T follicular helper cell (primary cell): ENCODE measurements around the gene VARS1.
"Not testable (repeated sequence)": the region's sequence is repeated elsewhere in the genome, so short reads cannot be mapped to it uniquely, and the experiment has no call there.

Experiments
- DNase-seq: peaks from one replicate; pipeline ENCODE4 v3.0.0-alpha.2; 2020; ENCODE audit warnings: low read depth

Gene VARS1

DNA sequence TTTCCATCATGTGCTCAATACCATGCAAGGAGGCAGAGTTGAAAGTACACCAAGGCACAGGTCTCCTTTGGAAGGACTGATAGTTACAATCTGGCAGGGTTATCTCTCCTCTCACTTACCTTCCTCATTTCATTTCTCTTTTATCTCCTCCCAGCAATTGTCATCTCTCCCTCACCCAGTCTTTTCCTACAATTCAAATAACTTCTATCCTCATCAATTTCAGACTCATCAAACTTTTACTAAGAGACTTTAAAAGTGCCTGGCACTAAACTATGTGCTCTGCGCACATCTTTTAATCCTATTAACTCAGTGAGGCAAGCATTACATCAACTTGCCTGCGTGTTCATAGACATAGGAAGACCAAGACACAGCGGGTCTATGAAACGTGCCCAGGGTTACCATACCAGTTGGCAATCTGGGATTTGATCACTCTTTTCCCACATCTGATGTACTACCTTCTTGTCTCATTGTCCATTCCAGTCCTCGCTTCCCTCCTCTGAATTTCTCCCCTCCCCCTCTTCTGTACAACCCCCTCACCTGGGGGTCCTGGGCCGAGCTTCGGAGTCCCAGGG lies 1.2 kb downstream of the VARS1 start:
- DNase-seq, result no peak

DNA sequence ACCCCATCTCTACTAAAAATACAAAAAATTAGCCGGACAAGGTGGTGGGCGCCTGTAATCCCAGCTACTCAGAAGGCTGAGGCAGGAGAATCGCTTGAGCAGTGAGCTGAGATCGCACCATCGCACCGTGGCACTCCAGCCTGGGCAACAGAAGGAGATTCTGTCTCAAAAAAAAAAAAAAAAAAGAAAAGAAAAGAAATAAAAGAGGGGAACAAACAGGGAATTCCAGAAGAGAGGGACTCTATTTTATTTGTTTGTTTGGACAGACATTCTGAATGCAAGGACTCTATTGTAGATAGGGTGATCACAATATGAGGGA lies 1.7 kb downstream of the VARS1 start:
- not testable (repeated sequence) for DNase-seq

DNA sequence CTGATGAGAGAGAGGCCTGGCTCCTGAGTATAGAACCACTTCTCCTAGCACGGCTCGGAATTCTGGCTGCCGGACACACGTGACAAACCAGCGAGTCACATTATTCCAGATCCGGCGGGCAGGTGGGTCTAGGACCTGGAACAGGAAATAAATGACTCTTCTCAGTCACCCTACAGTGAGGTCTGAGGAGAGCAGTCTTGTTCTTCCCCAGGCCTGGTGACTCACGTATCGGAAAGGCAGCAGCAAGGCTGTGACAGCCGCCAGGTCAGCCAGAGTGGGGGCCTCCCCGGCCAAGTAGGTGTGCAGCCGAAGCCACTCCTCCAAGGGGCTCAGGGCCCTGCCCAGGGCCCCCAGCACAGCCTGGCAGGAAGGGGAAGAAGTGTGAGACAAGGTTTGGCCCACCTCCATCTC lies 2.8 kb downstream of the VARS1 start:
- DNase-seq, result no peak

DNA sequence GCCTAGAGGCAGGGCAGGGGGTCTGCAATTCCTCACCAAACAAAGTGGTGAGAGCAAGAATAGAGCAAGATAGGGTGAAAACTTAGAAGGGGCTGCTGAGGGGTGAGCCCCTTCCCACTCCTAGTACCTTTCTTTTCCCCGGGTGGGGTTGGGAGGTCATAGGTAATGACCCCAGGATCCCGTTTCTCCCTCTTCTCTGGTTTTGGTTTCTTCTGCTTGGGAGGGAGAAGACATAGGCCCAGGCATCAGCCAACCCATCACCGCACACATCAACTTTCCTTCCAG lies 3.5 kb downstream of the VARS1 start:
- no peak for DNase-seq

DNA sequence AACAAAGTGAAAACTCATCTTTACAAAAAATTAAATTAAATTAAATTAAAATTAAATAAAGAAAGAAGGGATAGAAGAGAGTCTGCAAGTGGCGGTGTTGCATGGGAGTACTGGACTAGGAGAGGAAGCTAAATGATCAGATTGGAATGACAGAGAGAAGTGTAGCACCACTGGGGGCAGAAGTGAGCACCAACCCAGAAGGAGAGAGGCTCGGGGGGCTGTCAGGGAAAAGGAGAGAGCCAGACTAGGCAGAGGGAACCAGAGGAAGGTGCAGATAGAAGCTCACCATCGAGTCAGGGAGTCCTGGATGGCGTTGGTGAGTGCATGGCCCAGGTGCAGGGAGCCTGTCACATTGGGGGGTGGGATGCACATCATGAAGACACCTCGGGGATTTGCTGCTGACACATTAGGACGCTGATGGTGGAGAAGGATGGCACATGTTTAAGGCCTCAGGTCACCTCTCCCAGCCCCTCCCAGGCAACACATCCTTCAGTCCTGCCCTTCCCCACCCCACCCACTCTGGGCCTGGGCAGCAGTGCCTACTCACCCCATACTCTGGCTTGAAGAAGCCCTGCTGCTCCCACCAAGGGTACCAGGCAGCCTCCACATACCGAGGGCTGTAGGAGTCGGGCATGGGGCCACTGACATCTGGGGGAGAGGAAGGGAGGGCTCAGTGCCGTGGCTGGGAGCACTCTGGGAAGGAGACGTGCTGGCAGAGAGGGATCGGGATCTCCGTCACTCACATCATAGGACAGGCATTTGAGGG lies 4.0 kb downstream of the VARS1 start:
- DNase-seq, result no peak

DNA sequence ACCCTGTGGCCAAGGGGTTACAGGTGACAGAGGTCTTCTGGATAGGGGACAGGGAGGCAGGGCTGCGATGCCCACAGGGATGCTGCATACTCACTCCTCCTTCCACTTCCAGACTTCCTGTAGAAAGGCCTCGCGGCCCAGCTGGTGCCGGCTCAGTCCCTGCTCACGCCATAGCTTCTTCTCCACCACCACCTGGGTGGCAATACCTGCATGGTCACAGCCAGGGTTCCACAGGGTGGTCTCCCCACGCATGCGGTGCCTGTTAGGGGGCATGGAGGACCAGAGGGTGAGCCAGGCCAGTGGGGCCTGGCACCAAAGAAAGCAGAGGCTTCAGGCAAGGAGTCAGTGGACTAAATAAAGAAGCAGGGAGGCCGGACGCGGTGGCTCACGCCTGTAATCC lies 10.1 kb downstream of the VARS1 start:
- no peak for DNase-seq

DNA sequence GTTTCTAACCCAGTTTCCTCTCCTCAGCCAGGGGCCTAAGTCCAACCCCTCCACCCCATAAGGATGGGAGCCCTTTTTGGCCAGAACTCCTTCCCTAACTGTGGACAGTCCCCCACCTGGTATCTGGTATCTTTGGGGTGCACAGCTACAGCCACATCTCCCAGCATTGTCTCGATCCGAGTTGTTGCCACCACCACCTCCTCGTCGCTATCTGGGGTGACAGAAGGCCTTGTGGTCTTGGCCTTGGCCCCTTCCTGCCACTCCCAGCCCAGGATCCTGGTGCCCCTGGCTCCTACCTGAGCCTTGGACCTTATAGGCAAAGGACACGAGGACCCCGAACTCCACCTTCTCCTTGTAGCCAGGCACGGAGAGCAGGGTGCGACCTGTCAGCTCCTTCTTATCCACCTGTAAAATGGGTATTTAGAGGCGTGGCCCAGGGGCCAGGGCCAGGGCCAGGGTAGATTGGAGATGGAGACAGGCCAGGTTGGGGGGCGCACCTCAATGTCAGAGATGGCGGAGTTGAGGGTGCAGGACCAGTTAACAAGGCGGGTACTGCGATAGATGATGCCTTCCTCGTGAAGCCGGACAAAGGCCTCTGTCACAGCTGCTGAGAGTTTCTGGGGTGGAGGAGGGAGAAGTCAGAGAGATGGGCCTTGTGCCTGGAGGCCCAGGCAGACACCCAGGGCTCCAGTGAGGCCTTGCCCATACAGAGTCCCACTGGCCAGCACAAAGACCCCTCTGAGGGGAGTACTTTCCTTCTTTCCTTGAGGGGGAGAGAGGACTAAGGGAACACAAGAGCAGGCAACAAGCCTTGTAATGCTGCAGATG lies 11.2 kb downstream of the VARS1 start:
- DNase-seq, result no peak

DNA sequence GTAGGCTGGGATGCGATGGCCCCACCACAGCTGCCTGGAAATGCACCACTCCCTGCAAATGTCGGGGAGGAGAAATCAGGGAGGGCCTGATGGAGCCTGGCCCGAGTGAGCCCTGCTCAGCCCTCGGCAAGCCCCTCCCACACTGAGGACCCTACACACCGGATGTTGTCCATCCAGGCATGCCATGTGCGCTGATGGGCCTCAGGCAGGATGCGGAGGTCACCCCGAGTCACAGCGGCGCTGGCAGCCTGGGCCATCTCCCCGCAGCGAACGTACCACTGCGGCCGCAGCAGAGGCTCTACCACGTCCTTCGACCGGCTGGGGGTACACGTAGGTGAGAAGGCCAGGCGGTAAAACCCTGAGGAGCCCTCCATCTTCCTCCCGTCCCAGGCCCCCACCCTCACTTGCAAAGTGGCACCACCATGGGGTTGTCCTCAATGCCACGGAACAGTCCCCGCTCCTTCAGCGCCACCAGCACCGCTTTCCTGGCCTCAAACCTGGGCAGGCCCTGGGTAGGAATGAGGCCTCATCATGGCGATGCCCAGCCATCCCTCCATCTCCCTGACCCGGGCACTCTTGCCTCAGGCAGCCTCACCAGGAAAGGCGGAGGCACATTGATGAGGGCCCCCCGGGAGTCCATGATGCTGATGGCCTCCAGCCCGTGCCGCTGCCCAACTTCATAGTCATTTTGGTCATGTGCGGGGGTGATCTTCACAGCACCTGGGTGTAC lies 13.3 kb downstream of the VARS1 start:
- no peak for DNase-seq

DNA sequence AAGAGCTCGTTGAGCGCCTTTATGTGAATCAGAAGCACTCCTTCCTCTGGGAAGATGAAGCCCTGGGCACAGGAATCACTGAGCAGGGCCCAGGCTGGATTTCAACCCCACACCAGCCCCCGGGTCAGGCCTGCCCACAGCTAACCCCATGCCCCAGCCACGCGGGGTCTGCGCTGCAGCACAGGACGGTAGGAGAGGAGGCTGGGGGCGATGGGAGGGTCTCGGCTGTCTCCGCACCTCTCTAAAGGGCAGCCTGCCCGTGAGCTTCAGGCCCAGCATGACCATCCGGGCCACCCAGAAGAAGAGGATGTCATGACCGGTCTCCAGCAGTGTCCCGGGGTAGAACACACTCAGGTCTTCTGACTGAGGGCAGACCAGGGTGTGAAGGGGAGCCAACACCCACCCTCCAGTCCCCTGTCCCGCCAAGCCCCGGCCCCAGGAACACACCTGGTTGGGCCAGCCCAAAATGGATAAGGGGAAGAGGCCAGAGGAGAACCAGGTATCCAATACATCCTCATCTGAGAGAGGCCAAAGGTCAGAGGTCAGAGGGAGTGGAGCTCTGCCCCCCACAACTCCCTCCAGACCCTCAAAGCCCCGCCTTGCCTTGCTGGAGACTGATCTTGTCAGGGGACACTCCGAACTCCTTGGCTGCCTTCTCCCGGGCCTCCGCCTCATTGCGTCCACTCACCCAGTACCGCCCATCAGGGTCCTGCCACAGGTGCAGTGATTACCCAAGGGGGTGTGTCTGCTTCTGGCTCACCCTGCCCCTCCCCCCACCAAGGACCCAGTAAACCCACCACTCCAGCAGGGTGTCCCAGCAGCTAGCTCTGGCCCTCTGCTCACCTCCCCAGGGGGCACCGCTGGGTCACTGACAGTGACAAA lies 14.1 kb downstream of the VARS1 start:
- DNase-seq, result no peak

DNA sequence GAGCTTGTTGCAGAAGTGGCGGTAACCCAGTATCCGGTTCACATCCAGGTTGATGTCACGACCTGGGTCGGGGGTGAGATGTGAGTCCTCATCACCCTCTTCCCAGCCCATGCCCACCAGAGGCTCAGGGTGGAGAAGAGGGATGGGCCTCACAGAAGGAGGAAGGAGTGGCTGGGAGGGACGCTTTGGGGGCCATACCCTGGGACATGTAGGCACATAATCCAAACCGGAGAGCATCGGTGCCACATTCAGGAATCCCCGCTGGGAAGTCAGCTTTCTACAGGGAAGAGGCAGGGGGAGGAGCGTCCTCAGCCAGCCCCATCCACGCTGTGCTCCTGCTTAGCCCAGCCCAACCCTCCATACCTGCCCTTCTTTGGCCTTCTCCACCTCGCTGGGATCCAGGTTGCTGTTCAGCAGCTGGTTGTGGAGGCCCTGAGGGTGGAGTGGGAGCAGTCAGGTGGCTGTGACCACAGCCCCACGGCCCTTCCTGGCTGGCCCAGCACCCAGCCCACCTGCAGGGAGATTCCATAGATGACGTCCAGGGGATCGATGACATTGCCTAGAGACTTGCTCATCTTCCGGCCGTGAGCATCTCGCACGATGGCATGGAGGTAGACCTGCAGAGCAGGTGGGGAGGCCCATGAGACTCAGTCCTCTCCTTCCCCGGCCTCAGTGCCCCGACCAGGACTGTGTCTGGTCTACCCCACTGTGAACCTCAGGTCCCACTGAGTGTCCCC lies 14.9 kb downstream of the VARS1 start:
- no peak for DNase-seq

DNA sequence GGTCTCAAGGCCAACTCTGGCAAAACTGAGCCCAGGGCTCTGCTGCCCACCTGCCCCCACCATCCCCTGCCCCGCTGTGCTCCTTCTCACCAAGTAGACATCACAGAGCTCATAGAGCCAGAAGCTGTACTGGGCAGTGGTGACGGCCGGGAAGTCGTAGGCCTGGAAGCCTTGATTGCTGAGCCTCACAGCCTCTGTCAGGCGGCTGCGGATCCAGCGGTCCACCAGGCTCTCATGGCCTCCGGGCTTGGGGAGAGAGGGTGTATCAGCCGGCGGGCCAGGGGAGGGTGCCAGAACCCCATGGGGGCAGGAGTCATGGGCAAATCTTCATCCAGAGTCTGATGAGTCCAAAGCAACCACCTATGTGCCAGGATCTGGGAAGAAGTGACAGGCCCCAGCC lies 15.6 kb downstream of the VARS1 start:
- DNase-seq, result no peak

DNA sequence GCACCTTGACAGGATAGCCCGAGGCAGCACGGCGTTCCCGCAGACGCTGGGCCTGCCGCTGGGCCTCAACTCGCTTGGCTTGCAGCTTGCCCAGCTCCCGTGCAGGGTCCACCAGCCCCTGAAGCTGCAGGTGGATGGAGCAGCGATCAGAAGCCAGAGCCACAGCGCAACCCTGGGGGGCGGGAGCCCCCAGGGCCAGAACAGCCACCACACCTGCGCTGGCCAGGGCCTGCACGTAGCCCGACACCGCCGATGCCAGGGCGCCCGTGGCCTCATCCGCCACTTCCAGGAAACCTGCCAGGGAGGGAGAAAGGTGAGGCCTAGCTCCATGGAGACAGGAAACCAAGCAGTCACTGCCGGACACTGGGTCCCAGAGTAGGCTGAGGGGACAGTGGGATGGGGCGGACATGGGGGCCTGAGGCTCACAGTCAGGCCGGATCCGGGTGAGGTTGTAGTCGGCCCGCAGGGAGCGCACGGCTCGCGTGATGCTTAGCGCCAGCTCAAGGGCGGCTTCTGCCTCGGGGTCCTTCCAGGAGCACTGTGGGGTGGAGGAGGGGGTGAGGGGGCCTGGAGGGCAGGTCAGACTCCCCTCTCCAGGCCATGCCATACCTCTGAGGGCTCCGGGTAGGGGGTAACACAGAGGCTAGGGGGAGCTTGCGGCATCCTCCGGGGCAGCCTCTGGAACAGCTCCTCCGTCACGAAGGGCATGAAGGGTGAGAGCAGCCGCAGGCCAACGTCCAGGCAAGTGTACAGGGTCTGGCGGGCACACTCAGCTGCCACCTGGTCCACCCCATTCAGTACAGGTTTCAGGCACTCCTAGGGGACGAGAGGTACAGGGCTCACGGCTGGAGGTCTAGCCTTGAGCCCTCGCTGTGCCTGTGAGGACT lies 16.3 kb downstream of the VARS1 start:
- DNase-seq, result no peak

DNA sequence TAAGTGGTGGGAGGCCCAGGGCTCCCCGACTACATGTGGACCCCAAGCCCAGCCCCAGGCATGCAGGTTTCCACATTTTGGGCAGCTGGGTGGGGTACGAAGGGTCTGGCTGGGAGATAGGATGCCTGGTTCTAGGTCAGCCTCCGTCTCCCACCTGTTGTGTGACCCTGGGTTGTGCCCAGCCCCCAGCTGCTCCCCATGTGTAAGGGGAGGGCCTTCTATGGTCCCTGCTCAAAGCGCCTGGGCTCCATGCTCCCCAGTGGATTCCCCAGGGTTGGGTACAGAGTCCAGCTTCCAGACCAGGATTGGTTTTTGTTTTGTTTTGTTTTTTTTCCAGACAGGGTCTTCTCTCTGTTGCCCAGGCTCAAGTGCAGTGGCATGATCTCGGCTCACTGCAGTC lies 17.4 kb downstream of the VARS1 start:
- DNase-seq, result no peak

DNA sequence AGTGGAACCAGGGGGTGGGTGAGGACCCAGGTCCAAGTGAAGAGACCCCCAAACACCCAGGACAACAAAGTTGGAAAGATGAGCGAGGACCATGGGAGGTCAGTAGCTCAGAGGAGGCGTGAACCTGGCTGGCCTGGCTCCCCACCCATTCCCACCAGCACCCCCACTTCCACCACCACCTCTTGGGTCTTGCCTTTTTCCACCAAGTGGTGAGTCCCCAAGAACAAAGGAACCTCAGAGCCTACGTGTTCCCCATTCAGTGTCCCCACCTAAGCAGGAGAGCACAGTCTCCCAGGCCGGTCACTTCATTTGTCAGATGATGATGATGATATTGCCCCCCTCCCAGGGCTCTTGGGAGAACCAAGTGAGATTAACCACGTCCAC lies 17.9 kb downstream of the VARS1 start:
- no peak for DNase-seq

DNA sequence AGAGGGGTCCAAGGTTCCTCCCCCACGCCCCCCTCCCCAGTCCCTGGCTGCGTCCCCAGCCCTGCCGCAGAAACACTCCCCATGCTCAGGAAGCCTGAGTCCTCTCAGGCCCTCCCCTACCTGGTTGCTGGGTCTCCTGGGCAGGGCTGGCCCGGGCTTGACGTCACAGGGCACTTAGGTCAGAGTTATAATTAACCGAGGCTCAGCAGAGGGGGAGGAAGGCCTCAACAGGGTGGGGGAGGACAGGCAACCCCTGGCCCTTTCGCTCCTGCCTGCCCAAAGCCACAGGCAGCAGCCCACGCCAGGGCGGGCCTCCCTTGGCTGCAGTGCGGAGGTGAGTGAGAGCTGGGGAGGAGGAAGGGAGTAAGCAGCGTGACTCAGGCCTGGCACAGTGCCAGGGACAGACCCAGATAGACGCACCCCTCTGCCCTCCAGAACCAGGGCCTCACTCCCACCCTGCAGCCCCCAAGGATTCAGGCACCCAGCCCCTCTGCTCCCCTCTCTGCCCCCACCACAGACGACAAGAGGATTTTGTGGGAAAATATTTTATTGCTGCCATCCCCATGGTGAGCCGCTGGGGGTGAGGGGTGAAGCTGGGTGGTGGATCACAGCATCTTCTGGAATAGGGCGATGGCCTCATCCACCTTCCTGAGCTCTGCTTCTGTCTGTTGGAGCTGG lies 18.4 kb downstream of the VARS1 start, which contains the start of gene VWA7:
Gene VWA7, minus strand, starts transcription at position 340 of the 678 bp plus-strand sequence. CDS start 549 bp downstream, outside the sequence.
- DNase-seq, result peak; percentile 26

DNA sequence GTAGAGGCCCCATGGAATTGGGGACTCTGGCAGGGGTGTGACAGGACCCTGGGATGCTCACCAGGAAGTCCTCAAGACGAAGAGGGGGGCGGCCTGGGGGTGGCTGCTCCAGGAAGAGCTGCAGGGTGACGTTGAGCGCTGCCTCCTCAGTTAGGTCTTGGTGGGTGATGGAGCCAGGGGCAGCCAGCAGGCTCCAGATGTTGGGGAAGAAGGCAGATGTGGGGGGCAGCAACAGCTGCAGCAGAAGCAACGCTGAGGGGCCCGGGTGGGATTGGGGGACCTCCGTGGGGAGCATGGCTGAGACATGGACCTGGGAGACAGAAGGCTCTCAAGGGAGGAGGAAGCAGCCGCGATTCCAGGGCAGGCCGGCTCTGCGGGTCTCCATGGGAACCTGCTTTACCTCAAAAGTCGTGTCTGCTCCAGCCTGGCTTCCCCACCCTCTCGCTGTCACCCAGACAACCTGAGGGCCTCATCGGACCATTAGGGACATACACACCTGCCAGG lies 19.0 kb downstream of the VARS1 start:
- DNase-seq, result no peak

DNA sequence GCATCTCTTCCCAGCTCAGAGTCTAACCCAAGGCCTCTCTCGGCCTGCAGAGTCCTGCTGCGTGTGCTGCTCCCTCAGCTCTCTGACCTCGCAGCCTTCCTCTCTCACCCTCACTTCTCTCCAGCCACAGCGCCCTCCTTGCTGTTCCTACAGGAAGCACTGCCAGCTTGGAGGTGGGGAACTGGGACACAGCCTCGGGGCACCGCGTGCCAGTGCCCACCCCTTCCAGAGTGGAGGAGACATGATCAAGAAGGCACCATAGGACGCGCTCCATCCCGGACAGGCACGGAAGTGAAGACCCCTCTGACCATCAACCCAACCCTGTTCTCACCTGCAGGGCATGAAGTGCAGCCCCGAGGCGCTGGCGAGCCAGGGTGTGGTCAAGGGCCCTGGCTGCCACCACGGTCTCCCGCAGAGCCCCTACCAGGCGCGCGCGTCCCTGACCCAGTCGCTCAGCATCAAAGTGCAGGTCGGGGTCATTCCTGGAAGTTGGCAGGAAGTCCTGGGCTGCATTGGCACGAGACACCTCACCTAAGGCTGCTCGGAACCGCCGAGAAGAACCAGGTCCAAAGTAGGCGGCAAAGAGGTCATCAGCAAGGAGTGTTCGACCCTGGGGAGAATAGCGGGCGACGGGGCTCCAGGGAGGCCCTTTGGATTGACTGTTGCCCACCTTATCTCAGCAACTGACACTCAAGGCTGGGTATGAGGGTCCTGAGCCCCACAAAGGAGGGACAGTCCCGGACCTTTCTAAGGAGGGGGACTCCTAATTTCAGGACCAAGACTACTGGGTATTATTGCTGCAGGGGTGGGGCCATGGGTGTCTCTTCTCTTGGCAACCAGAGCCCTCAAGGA lies 19.7 kb downstream of the VARS1 start:
- DNase-seq, result no peak

DNA sequence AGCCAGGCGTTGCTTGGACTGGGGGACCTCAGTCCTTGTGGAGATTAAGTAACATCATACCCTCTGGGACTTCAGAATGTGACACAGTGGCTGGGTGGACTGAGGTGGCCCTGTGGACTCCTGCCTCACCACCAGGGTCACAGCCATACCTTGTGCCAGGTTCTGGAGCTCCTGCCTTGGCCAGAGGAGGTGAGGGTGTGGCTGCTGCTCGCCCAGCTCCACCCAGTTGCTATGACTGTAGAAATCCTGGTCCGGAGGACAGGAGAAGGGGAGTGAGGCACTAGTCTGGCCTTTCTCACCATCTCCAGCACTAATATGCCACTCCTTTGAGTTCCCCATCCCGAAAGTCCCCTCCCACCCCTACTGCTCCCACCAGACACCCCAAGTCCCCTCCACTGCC lies 20.4 kb downstream of the VARS1 start:
- no peak for DNase-seq
